Measurements from ENCODE around the gene SCOC.
A peak's percentile ranks its signal among the peaks of the same experiment; 100 is the strongest.

DNA sequence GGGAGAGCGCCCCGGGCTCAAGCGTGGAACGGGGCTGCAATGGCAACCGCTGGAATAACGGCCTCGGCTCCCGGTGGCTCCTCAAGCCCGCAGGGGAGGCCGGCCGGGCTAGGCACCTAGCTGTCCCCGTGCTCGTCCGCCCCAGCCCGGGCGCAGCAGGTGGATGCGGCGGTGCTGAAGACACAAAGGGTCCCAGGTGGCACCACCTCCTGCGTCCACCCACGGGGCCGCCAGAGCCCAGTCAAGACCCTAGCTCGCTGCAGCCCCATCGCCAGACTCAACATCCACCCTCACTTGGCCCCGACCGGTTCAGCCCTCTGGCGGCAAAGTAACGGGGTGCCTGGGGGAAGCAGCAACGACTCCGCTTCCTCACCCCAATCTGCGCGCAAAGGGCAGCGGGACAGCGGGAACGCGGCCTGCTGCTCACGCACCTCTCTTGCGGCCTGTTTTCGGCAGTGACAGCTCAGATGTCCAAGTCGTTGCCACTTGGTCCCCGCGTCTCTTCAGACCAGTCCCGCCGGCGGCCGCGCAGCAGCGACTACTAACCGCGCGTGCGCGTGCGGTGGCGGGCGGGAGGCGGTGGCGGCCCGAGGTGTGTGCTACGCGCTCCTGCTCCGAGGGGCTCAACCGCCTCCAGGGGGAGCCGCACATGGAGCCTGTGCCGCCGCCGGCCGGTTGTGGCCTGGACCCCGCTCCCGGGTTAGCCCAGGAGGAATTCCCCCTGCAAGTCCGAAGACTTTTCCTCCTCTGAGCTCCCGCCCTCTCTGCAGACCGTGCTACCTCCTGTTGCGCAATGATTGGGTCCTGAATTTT lies 53.9 kb downstream of the SCOC start, which contains the start of gene CLGN:
- TF ChIP-seq, protein P1, sequence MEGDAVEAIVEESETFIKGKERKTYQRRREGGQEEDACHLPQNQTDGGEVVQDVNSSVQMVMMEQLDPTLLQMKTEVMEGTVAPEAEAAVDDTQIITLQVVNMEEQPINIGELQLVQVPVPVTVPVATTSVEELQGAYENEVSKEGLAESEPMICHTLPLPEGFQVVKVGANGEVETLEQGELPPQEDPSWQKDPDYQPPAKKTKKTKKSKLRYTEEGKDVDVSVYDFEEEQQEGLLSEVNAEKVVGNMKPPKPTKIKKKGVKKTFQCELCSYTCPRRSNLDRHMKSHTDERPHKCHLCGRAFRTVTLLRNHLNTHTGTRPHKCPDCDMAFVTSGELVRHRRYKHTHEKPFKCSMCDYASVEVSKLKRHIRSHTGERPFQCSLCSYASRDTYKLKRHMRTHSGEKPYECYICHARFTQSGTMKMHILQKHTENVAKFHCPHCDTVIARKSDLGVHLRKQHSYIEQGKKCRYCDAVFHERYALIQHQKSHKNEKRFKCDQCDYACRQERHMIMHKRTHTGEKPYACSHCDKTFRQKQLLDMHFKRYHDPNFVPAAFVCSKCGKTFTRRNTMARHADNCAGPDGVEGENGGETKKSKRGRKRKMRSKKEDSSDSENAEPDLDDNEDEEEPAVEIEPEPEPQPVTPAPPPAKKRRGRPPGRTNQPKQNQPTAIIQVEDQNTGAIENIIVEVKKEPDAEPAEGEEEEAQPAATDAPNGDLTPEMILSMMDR (IDR thresholded peaks at IDR 0.05) = peak in 4 of 6 experiments; percentile 8 to 31 (median 24)
- TF ChIP-seq POLR2A (IDR thresholded peaks at IDR 0.05) = no peak
